Limb (tissue), 2 donors: ENCODE data around the gene DISC1.
"Not testable (repeated sequence)": the region's sequence is repeated elsewhere in the genome, so short reads cannot be mapped to it uniquely, and the experiment has no call there.

Experiments
- DNase-seq, 2 donors: peaks; one replicate each; pipeline ENCODE4 v3.0.0-alpha.2; 2016; ENCODE audit errors: extremely low spot score in 2 of 2

The DISC1 gene

DNA sequence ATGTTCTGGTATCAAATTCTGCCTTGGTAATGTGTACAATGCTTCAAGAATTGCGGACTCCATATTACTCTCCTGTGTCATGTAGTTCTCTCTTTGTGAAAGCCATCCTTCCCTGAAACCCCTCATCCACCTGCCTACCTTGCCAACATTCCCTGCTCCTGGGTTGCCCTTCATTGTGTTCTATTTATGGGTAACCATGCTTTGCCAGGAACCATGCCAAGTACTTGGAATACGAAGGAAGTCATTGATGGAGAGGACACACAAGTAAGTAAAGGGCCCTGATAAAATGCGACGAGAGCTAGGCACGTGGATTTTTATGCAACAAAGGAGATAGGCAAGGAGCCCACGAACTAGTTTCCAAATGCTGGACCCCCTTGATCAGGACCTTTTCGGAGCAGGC, 300.8 kb downstream of the DISC1 start:
- no peak for DNase-seq

DNA sequence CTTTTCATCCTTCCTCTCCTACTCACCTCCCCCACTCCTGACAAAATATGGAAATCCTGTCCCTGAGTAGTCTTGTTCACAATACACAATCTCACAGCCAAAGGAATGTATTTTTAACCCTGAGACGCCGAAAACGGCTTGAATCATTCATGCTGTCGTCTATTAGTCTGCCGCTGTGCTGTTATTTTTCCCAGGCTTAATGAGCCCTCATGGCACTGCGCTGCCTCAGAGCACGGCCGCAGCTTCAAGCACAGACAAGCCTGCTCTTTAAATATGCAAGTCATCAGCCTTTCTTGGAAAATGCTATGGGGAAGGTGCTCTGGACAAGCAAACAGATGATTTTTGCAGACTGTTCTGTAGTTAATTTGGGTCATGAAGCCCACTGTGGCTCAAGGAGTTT, 302.7 kb downstream of the DISC1 start:
- peak; percentile 16 to 44 for DNase-seq

DNA sequence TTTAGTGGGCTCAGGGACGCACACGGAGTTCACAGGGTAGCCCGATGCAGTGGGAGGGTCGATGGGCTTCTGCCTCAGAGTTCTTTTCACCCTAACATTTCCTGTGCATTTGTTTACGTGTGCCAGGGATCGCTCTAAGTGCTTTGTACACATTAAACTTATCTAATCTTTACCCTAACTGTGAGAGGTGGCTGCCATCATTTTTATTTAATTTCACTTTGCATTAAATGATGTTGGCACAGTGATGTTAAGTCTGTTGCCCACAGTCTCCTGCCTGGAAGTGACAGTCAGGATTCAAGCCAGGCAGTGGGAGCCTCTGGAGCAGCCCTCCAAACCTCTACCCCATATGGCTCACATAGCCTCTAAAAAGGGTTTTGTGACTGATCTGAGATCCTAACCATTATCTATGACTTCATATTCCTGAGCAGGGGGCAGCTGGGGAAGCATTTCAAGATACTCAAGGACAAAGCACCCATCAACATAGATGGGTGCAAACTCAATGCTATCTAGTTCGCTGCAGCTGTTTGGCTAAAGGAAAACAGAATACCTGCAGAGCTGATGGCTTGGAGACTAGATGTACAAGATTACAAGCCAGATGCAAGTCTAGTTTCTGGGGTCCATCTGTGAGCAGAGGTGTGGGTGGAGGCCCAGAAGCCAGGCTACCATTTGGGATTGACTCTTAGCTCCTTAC, 303.8 kb downstream of the DISC1 start:
- no peak for DNase-seq

DNA sequence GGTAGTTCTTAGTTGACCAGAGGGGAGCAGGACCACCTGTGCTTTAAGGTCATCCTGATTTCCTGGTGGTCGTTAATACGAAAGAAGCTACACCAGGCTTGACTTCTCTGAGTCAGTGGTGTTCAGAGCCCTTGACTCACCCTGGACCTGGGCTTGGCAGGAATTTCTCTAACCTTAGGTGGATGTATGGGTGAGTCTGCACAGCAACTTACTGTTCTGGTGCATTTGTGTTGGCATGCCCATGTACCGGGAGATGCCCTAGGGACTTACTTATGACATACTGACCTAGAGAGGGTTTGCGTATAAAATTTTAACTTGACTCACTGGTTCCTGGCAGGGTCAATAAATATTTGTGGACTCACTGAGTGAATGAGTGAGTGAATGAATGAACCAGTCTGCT, 304.6 kb downstream of the DISC1 start:
- DNase-seq = no peak

DNA sequence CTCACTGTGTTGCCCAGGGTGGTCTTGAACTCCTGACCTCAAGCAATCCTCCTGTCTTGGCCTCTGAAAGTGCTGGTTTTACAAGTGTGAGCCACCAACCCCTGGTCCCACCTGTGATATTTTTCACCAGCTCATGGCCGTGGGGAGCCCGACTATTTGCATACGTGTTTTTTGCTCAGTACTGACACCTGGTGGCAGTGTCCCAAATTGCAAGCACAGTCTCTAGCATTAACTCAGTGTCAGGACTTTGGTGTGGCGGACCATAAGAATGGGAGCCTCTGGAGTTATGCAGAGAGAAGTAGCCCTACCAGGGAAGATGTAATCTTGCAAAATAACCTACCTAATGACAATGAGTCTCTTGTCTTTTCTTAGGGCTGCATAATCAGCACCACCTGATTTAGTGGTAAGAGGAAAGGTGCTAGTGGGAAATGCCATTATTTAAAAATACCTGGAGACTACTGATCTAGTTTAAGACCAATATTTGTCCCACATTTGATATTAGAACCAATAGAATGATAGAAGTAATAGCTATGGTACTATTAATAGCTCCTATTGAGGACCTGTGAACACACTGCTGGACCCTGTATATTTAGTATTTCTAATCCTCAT, 305.4 kb downstream of the DISC1 start:
- no peak for DNase-seq

DNA sequence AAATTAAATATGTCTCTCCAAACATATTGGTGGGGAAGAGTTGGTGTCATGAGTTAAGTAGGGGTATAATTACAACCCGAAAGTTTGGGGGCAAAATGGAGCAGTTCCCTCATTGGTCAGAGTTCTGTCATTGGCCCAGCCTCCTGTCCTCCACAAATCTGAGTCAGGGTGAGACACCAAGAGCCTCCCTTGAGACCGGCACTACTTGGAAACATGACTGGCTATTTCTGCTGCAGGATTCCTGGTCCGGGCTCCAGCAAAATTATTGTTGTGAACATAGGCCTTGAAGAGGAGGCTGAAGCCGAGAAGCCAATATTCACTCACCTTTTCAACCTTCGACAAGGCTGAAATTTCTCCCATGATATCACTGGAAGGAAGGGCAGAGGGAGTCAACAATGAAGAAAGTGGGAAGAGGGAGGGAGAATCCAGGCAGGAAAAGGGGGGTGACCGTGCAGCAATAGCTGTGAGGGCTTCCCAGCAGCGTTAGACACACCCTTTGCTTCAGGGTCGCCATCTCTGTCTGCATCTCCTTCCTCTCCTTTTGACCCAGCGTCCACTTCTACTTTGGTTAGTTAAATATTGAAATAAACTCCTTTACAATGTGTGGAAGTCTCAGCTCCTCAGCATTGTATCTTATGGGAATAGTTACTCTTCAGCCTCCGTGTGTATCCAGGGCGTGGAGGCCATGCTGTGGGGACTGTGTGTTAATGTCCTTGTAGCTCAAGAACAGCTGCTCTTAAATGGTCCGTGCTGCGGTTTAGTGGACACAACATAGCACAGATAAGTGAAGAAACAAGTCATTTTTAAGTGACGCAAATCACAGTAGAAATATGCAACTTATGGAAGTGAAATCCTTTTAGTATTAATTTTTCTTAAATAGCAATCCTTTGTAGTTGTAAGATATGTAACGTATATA, 307.4 kb downstream of the DISC1 start:
- DNase-seq = no peak

DNA sequence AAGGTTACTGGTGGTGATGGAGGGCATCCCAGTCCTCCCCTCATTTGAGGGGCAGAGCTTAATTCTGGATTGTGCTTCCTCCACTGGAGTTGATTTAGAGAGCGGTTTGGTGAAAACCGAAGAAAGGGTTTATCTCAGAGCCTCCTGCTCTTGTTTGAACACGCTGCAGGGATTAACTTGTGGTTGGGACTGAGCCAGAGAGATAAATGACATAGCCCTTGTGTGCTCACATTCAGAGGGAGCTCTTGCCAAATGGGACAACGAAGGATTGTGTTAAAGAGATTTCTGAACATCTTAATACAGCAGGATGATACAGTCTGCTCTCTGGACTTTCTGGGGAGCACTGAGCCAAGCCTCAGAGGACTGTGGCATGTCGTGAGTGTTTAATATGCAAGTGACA, 308.2 kb downstream of the DISC1 start:
- peak in 1 of 2 donors; percentile 60 for DNase-seq

DNA sequence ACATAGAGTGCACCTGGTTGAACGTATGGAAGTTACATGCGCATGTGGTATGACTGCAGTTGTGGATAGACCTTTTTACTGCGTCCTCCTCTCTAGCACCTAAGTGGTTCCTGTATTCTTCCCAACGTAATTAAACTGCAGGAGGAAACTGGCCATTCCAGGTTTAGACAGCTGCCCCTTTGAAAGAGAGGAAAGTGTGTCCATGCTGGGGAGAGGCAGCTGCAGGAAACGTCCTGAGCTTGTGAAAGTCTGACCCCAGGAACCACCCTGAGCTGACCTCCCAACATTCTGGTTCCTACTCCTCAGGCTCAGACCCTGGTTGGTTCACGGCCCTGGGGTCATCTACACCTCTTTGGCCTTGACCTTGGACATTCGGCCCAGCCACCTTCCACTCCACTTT, 309.3 kb downstream of the DISC1 start:
- DNase-seq = no peak

DNA sequence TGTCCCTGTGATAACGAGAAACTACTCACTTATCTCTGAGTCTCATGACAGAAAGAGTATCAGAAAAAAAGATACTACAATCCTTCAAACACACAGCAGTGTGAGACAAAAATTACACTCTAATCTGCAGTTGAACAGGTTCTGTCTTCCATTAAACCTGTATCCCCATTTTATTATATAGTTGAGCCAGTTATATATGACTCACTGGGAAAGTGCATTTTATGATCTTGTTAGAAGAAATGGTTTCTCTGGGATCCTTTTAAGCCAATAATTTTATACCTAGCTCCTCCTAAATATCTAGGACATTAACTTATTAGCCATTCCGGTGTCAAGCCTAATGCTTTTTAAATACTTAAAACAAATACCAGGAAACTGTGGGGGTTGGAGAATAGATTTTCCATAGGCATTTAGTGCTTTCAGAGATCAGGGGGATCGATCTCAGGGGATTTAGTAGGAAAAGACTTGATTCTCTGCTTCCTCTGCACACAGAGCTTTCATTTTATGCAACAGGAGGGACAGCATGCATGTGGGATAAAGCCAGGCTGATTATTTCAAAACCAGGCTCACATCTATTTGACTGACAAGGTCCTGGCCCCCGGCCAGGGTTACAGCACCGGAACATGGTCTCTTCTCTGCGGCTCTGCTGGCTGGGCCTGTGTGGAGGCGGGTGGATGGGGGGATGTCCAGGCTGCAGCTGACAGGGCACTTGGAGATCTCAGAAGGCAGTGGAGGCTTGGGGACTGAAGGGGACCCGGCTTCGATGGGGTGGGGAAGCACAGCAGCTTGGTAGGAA, 310.6 kb downstream of the DISC1 start:
- DNase-seq = peak; percentile 56 to 67

DNA sequence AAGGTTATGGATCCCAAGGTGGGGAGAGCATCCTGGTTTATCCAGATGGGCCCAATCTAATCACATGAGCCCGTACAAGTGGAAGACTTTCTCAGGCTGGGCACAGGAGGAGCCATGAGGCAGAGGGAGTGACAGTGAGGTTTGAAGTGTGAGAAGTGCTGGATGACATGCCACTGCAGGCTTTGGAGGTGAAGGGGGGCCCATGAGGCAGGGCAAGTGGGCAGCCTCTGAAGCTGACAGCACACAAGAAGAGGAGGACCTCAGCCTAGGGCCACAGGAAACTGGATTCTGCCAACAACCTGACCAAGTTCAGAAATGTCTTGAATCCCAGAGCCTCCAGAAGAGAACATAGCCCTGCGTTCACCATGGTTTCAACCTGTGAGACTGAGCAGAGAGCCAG, 311.6 kb downstream of the DISC1 start:
- DNase-seq = no peak

DNA sequence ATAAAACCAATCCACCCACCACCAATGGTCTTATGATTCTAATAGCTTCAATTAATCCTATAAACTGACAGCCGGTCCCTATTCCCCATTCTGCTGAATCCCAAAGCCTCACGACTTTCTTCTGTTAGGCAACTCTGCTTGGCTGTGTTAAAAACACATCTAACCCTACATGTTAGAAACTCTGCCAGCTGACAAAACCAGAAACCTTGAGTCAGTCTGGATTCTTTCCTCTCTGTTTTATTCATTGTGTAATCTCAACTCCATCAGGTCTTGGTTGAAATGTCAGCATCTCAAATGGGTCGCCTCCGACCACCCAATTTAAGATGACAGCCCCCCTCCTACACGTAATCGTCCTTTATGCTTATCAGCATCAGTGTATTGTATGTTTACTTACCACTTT, 312.1 kb downstream of the DISC1 start:
- no peak for DNase-seq

DNA sequence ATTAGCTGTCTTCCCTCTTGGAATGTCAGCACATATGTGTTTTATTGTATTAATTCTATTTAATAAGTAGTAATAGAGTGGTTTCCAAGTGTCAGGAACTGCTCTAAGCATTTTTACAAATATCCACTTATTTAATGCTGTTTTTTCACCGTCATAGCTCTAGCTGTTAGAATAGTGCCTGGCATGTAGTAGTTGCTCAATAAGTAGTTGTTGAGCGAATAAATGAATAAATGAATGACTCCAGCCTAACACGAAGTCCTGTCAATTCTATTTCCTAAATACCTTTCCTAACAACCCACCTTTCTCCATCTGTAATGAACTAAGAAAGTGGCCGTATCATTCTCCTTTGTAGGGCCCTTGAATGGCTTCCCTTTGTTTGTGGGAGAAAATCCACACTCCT, 312.5 kb downstream of the DISC1 start:
- DNase-seq = no peak

DNA sequence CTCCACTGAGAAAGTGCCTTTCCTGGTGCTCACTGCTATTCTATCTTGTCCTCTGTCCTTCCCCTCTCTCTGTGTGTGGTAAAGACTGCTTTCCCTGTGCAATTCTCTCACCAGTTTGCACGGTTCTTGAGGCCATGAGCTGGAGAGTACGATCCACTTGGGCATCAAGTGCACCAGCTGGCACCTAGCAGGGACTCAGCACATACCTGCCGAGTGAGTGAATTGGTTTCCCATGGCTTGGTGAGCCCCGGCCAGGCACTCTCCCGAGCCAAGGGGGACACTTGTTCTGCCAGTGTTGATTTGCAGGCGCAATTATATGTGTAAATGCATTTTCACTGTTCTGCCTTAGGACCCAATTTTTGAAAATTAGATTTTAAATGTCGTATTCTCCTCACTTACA, 313.5 kb downstream of the DISC1 start:
- DNase-seq = no peak

DNA sequence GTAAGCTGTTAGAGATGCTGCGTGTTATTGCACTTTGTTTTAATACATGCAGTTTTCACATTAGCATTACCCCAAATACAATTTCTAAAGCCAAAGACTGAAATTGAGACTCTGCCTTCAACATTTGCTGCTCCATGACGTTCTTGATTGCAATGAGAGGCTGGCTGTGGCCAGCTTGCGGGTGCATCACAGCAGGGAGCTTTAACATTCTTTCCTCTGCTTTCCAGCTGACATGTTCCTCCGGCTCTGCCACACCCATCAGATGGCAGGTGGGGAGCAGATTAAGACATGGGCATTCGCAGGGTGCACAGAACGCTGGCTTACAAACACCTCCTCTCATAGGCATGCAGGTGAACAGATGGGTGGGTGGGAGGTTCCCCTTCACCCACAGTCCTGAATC, 314.1 kb downstream of the DISC1 start:
- DNase-seq = no peak

DNA sequence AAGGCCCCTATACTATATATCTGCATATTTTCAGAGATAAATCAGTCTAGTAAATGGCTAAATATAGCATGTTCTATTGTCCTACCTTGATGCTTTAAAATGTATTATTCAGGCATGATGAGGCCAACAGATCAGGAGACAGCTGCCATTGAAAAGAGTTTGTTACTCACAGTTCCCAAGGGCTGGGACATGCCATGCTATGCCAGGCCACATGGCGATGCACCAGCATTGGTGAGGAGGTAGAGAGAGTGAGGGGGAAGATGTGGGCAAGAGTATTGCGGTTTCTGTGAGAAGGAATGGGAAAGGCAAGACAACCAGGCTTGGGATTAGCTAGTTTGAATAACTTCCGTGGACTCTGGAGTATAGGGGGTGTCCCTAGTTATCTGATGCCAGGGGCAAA, 316.5 kb downstream of the DISC1 start:
- DNase-seq = no peak

DNA sequence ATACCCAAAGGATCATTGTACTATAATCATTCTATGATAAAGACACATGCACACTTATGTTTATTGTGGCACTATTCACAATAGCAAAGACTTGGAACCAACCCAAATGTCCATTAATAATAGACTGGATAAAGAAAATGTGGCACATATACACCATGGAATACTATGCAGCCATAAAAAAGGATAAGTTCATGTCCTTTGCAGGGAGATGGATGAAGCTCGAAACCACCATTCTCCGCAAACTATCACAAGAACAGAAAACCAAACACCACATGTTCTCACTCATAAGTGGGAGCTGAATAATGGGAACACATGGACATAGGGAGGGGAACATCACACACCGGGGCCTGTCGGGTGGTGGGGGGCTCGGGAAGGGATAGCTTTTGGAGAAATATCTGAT, 321.5 kb downstream of the DISC1 start:
- DNase-seq = not testable (repeated sequence)

DNA sequence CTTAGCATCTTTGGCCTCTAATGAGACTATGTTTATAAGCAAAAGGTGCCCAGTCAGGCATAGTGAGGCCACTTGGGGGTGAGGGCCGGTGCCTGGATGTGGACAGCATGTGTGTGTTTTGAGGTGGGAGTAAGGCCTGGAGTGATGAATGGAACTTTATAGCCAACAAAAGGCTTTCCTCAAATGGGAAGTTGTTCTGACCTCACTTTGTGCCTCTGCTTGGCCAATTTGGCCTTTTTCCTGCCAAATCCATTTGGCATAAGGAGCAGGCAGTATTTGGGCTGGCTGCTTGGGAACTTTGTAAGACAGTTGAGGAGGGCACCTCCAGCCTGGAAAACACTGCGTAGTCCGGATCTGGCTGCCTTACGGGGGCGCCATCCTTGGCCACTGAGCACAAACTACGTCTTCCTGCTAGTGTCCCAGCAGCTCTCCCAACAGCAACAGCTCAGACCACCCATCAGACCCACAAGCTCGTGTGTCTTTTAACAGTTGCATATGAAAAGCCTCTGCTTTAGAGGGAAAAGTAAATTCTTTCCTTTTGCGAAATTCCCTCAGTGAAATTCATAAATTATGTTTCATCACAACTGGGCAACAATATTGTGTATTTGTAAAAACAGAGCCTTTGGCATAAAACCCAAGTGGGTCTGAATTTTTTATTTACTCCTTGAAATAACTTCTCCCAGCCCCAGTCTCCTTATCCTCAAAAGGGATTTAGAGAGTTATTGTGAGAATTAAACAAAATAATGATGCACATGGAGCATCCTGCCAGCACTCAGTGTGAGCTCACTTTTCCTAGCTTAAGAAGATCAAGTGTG, 322.9 kb downstream of the DISC1 start:
- DNase-seq = peak in 1 of 2 donors; percentile 34

DNA sequence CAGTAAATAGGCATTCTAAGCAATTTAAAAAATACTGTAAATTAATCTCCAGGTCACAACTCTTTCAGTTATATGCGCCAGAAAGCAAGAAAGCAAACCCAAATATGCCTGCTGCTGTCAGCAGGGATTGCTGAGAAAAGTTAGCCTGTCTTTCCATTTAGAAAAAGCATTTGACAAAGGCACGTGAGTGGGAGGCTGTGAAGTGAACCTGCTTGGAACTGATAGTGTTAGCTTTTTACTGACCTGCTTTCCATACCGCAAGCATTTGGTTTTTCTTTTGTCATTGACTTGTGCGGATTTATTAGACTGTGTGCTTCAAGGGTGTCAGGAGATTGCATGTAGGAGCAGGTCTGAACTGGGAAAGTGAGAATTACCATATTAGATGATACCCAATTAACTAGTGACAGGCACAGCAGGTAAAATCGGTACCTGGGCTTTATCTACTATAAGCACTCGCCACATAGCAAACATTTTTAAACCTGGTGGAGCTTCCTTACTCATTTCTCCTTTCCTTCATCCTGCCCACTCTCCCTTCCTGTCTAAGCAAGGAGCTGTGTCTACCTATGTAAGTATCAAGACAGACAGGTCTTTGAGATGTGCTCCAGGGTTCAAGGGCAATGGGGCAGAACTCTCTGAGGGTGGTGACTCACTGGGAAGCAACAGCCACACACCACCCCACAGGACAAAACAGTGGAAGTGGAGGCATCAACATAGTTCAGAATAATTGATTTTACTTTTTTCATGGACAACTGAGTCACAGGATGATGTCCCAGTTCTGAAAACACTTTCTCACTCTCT, 323.9 kb downstream of the DISC1 start:
- no peak for DNase-seq

DNA sequence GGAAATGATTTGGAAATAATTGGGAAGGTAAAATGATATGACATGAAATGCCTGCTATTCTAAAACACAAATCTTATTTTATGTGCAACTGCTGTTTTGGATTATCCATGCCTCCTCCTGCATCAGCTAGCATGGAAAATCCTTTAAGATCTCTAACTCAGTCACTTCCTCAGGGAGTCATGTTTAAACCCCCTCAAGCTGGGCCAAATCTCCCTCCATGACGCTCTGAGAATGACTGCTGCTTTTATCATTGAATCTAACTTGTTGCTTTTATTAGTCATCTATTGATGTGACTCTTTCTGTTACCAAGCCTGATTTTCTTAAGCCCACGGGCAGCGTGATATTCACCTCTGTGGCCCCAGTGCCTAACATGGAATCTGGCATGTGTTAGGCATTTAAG, 324.8 kb downstream of the DISC1 start:
- peak in 1 of 2 donors; percentile 62 for DNase-seq

DNA sequence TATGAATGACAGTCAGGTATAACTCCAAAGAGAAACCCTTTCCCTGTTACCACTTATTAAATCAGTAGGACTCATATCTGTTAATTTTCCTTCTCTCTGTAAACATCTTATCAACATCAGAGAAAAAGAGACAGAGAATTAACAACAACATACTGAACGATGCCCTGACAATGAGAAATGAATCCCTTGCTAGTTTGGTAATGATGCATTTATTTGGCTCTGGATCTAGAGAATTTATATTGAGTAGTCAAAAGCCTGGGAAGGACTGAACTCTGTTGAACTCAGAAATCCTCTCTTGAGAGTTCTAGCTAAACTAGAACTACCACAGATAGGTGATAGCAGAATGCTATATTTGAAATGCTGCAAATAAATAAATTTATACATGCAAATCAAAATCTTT, 325.6 kb downstream of the DISC1 start:
- DNase-seq = no peak
